H9 (cell line): ENCODE results near the gene CERK. TPM values are rescaled to one million over a fixed set of nuclear protein-coding genes. Genes with fewer than 3 reads are reported as not detected.

Source experiments
- DNase-seq: peaks from one replicate; pipeline ENCODE4 v3.0.0-alpha.2; 2017
- H2AFZ ChIP-seq: one replicate; pipeline ENCODE4 v1.6.1; 2013; ENCODE audit warnings: mild to moderate bottlenecking, low read length, control low read depth, moderate library complexity
- H2AK5ac ChIP-seq: 2 replicates; pipeline ENCODE4 v1.6.1; 2013; ENCODE audit warnings: low read length, control low read depth, mixed read lengths; ENCODE audit not compliant: insufficient read length
- H2BK120ac ChIP-seq: one replicate; pipeline ENCODE4 v1.6.1; 2013; ENCODE audit warnings: low read depth, mild to moderate bottlenecking, low read length, control low read depth, inconsistent platforms; ENCODE audit not compliant: poor library complexity, severe bottlenecking
- H2BK12ac ChIP-seq: 2 replicates; pipeline ENCODE4 v1.6.1; 2013; ENCODE audit warnings: low read length, control low read depth, mixed read lengths, low read depth; ENCODE audit not compliant: insufficient read length
- H2BK15ac ChIP-seq: 2 replicates; pipeline ENCODE4 v1.6.1; 2013; ENCODE audit warnings: low read depth, low read length, control low read depth
- H2BK20ac ChIP-seq: one replicate; pipeline ENCODE4 v1.6.1; 2013; ENCODE audit warnings: low read depth, mild to moderate bottlenecking, low read length, control low read depth, inconsistent platforms; ENCODE audit not compliant: poor library complexity, severe bottlenecking
- H2BK5ac ChIP-seq: 2 replicates; pipeline ENCODE4 v1.6.1; 2013; ENCODE audit warnings: low read length, control low read depth, mixed read lengths; ENCODE audit not compliant: insufficient read length
- H3K14ac ChIP-seq: 2 replicates; pipeline ENCODE4 v1.6.1; 2013; ENCODE audit warnings: low read length, control low read depth; ENCODE audit not compliant: insufficient read depth
- H3K18ac ChIP-seq: 2 replicates; pipeline ENCODE4 v1.6.1; 2013; ENCODE audit warnings: low read depth, mild to moderate bottlenecking, mixed read lengths, low read length, control low read depth; ENCODE audit not compliant: insufficient read length
- H3K23ac ChIP-seq: 2 replicates; pipeline ENCODE4 v1.6.1; 2013; ENCODE audit warnings: low read length, control low read depth, mixed read lengths, low read depth; ENCODE audit not compliant: insufficient read length
- H3K23me2 ChIP-seq: 2 replicates; pipeline ENCODE4 v1.6.1; 2013; ENCODE audit warnings: low read depth, mild to moderate bottlenecking, mixed read lengths, low read length, control low read depth; ENCODE audit not compliant: insufficient read length, poor library complexity, severe bottlenecking
- H3K27ac ChIP-seq: 2 replicates; pipeline ENCODE4 v1.5.1; 2013; ENCODE audit warnings: low read length, control low read depth, mixed read lengths, low read depth; ENCODE audit not compliant: insufficient read length
- H3K27me3 ChIP-seq: 2 replicates; pipeline ENCODE4 v1.6.1; 2013; ENCODE audit warnings: low read length, control low read depth, inconsistent platforms; ENCODE audit not compliant: insufficient read depth
- H3K4ac ChIP-seq: 2 replicates; pipeline ENCODE4 v1.6.1; 2013; ENCODE audit warnings: low read depth, mild to moderate bottlenecking, control low read depth, inconsistent platforms, low read length, moderate library complexity
- H3K4me1 ChIP-seq: 2 replicates; pipeline ENCODE4 v1.6.1; 2013; ENCODE audit warnings: low read length, control low read depth, inconsistent platforms; ENCODE audit not compliant: insufficient read depth
- H3K4me2 ChIP-seq: 2 replicates; pipeline ENCODE4 v1.6.1; 2013; ENCODE audit warnings: low read length, control low read depth, mixed read lengths; ENCODE audit not compliant: insufficient read length, insufficient read depth
- H3K56ac ChIP-seq: 2 replicates; pipeline ENCODE4 v1.6.1; 2013; ENCODE audit warnings: low read depth, mild to moderate bottlenecking, mixed read lengths, low read length, control low read depth; ENCODE audit not compliant: insufficient read length
- H3K79me1 ChIP-seq: 2 replicates; pipeline ENCODE4 v1.6.1; 2013; ENCODE audit warnings: low read depth, mild to moderate bottlenecking, moderate library complexity, low read length, control low read depth, inconsistent platforms; ENCODE audit not compliant: insufficient read depth, poor library complexity, severe bottlenecking
- H3K79me2 ChIP-seq: 2 replicates; pipeline ENCODE4 v1.6.1; 2013; ENCODE audit warnings: low read length, control low read depth, inconsistent platforms; ENCODE audit not compliant: insufficient read depth
- H3K9ac ChIP-seq: 2 replicates; pipeline ENCODE4 v1.6.1; 2013; ENCODE audit warnings: low read length, control low read depth, mixed read lengths; ENCODE audit not compliant: insufficient read length; ENCODE audit errors: extremely low read depth
- H3K9me3 ChIP-seq: one replicate; pipeline ENCODE4 v1.6.1; 2013; ENCODE audit warnings: low read depth, low read length, inconsistent platforms; ENCODE audit not compliant: control insufficient read depth
- H3T11ph ChIP-seq: one replicate; pipeline ENCODE4 v1.6.1; 2013; ENCODE audit warnings: mild to moderate bottlenecking, low read length, control low read depth, inconsistent platforms
- H4K20me1 ChIP-seq: one replicate; pipeline ENCODE4 v1.6.1; 2013; ENCODE audit not compliant: control insufficient read depth, insufficient read length, insufficient read depth
- H4K5ac ChIP-seq: 2 replicates; pipeline ENCODE4 v1.6.1; 2013; ENCODE audit warnings: low read depth, mild to moderate bottlenecking, mixed read lengths, low read length, control low read depth; ENCODE audit not compliant: insufficient read length
- H4K8ac ChIP-seq: replicated peaks from 2 replicates; pipeline ENCODE4 v1.6.1; 2013; ENCODE audit warnings: low read length, control low read depth, mixed read lengths, low read depth; ENCODE audit not compliant: insufficient read length
- H4K91ac ChIP-seq: 2 replicates; pipeline ENCODE4 v1.6.1; 2013; ENCODE audit warnings: low read depth, mild to moderate bottlenecking, moderate library complexity, mixed read lengths, low read length, control low read depth; ENCODE audit not compliant: insufficient read length
- H3K27ac Mint-ChIP-seq, 3 experiments: 2 replicates in 2 of 3; 3 replicates in 1 of 3; pipeline ENCODE4 v1.8.0; 2020 to 2021; ENCODE audit warnings: mixed read lengths in 3 of 3, mild to moderate bottlenecking in 1 of 3, moderate library complexity in 1 of 3
- H3K27me3 Mint-ChIP-seq: 2 replicates; pipeline ENCODE4 v1.8.0; 2021; ENCODE audit warnings: low read depth, mild to moderate bottlenecking, moderate library complexity, mixed read lengths
- H3K36me3 Mint-ChIP-seq, 3 experiments: 2 replicates in 2 of 3; 3 replicates in 1 of 3; pipeline ENCODE4 v1.8.0; 2020 to 2021; ENCODE audit warnings: low read depth in 3 of 3, mixed read lengths in 3 of 3; ENCODE audit not compliant: insufficient read depth in 1 of 3
- H3K4me1 Mint-ChIP-seq, 2 experiments: 2 replicates each; pipeline ENCODE4 v1.8.0; 2020; ENCODE audit warnings: mixed read lengths in 2 of 2
- H3K4me3 Mint-ChIP-seq, 2 experiments: 2 replicates in 1 of 2; 3 replicates in 1 of 2; pipeline ENCODE4 v1.8.0; 2020 to 2021; ENCODE audit warnings: mild to moderate bottlenecking in 2 of 2, mixed read lengths in 2 of 2, moderate library complexity in 1 of 2
- H3K9me3 Mint-ChIP-seq, 2 experiments: 2 replicates in 1 of 2; 3 replicates in 1 of 2; pipeline ENCODE4 v1.8.0; 2020; ENCODE audit warnings: mild to moderate bottlenecking in 2 of 2, mixed read lengths in 2 of 2, moderate library complexity in 1 of 2
- CTCF ChIP-seq: fragments of 200-600 bp; sonication (generic); conservative IDR thresholded peaks from 3 replicates; pipeline ENCODE4 v1.8.0; 2021; ENCODE audit warnings: antibody characterized with exemption, mild to moderate bottlenecking
- WGBS: extraction: QIAGEN DNeasy Blood & Tissue Kit; methylation state at CpG from one replicate; pipeline ENCODE4 v1.1.7; 2013; ENCODE audit warnings: missing lambda C conversion rate, low lambda C conversion rate, mixed read lengths; ENCODE audit not compliant: insufficient read length; ENCODE audit errors: extremely low coverage; 5-methylcytosine and 5-hydroxymethylcytosine counted together
- total RNA-seq: library from RNA; stranded (reverse); gene quantifications from 2 replicates; pipeline ENCODE4 v1.2.1, GENCODE V29; 2021

The CERK gene
- total RNA-seq, 1 experiment from 2014 or later, result 47.1 TPM

GRCh38 chr22:46749682-46750529, 11.9 kb upstream of the CERK start:
- no peak overlapping the region for H4K91ac ChIP-seq
- no peak overlapping the region for H4K5ac ChIP-seq
- H2BK120ac ChIP-seq, result no peak overlapping the region
- no peaks in the 10 kb centered on the region for H3K4me1 Mint-ChIP-seq
- H3K79me1 ChIP-seq, result no peaks in the 10 kb centered on the region
- H3K27me3 ChIP-seq, result no peaks in the 10 kb centered on the region
- H3K18ac ChIP-seq, result no peak overlapping the region
- H4K20me1 ChIP-seq, result no peaks in the 10 kb centered on the region
- H2BK20ac ChIP-seq, result no peak overlapping the region
- no peak overlapping the region for H2AFZ ChIP-seq
- H3K79me2 ChIP-seq, result no peaks in the 10 kb centered on the region
- no peak overlapping the region for H3K4ac ChIP-seq
- no peak overlapping the region for H3K9ac ChIP-seq
- no peaks in the 10 kb centered on the region for H3K23me2 ChIP-seq
- H3K9me3 ChIP-seq, result no peaks in the 10 kb centered on the region
- no peak overlapping the region for H3K14ac ChIP-seq
- no peak overlapping the region for H3K27ac ChIP-seq
- no peak overlapping the region for H2BK15ac ChIP-seq
- H2BK5ac ChIP-seq, result no peak overlapping the region
- H3K56ac ChIP-seq, result no peak overlapping the region
- H3K36me3 Mint-ChIP-seq, result peaks cover 1 to 5% (median 3%) of the 10 kb centered on the region in 3 experiments; a peak in 2 of 7 replicates
- H3K27ac Mint-ChIP-seq, result no peak overlapping the region; a peak in 1 of 7 replicates
- H2AK5ac ChIP-seq, result no peak overlapping the region
- H3K23ac ChIP-seq, result no peak overlapping the region
- no peaks in the 10 kb centered on the region for H3K4me1 ChIP-seq
- peaks cover 45% of the 10 kb centered on the region for H3K27me3 Mint-ChIP-seq
- H3T11ph ChIP-seq, result no peak overlapping the region
- WGBS, result no CpG with 5 or more reads among the region's 14 CpGs
- H2BK12ac ChIP-seq, result no peak overlapping the region
- no peak overlapping the region for H4K8ac ChIP-seq
- peaks cover 2 to 7% of the 10 kb centered on the region in 2 experiments for H3K9me3 Mint-ChIP-seq
- no peak for TF ChIP-seq CTCF
- H3K4me2 ChIP-seq, result no peak overlapping the region
- no peak overlapping the region; a peak in 1 of 5 replicates for H3K4me3 Mint-ChIP-seq
- DNase-seq, result no peak
